ENCODE data around the gene C1orf52.

- TF ChIP-seq CTCF (conservative IDR thresholded peaks at IDR 0.05; ENCODE audit: low read depth, low read length) = no peak
- no peak for TF ChIP-seq EZH2 (IDR thresholded peaks at IDR 0.05; ENCODE audit: borderline replicate concordance, low read depth, low read length, poor library complexity, severe bottlenecking)
These were observed 29.8 kb downstream of the C1orf52 start for GRCh38 chr1:85229574-85230097.
